NCI-H446 treated with DMSO at 0.1 percent for 48 hours (cell line): ENCODE data around the gene GALNS.
A peak's percentile ranks its signal among the peaks of the same experiment; 100 is the strongest.
"Not testable (repeated sequence)": the region's sequence is repeated elsewhere in the genome, so short reads cannot be mapped to it uniquely, and the experiment has no call there.

Experiments used
- DNase-seq: peaks from one replicate; lab custom pipeline; 2025; lab: John Stamatoyannopoulos, UW

The GALNS gene, protein sequence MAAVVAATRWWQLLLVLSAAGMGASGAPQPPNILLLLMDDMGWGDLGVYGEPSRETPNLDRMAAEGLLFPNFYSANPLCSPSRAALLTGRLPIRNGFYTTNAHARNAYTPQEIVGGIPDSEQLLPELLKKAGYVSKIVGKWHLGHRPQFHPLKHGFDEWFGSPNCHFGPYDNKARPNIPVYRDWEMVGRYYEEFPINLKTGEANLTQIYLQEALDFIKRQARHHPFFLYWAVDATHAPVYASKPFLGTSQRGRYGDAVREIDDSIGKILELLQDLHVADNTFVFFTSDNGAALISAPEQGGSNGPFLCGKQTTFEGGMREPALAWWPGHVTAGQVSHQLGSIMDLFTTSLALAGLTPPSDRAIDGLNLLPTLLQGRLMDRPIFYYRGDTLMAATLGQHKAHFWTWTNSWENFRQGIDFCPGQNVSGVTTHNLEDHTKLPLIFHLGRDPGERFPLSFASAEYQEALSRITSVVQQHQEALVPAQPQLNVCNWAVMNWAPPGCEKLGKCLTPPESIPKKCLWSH

DNA sequence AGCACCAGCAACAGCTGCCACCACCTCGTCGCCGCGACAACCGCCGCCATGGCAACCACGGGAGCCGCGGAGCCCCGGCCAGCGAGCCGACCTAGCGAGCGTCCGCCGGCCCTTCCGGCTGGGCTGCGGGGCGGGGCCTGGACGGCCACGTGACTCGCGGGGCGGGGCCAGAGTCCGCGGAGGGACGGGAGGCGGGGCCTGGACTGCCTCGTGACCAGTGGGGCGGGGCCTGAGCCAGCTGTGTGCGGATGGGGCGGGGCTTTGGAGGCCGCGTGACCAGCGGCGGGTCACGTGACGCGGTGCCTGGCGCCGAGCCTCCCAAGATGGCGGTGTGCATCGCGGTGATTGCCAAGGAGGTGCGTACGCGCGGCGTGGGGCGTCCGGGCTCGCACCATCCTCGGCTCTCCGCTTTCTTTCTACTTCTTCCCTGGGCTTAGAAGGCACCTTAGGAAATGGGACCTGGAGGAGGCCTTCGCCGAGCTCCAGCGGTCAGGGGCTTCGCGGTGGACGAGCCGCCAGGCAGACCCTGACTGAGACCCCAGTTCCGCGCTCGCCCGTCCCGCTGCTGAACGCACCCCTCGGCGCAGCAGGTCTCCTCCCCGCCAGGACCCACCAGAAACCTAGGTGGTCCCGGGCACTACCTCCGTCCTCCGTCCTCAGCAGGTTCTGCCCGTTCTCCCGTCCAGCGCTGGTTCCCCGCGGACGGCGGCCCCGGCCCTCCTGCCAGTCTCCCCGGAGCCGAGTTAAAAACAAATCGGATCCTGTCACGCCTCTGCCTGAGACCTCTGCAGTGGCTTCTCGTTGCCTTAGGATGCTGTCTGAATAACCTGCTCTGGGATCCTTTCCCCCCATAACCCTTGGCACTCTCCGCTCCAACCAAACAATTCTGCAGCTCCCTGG, at the start of gene GALNS, which contains the start of gene TRAPPC2L:
Gene GALNS (minus strand): TSS at position 120 of the 900 bp plus-strand sequence. CDS start 70 bp downstream, at position 50.
Gene TRAPPC2L (plus strand): TSS at position 300 of the 900 bp plus-strand sequence. CDS start 24 bp downstream, at position 324.
- peak; percentile 65 for DNase-seq

DNA sequence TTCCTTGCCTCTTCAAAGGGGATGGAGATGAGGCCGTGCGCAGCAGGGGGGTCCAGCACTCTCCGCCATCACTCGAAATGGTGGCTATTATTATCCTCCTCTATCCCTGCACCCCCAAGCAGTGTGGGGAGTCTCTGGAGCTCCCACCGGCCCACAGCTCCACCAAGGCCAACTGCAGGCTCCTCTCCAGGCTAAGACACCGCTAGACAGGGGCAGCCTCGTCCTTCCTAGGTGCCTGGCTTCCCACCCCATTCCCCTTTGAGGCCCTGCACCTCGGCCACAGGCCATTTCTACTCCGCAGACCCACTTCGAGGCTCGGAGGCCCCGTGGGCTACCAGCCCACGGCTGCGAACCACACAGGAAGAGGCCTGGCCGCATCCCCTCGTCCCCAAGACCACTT, 49.3 kb upstream of the GALNS start:
- DNase-seq = no peak

DNA sequence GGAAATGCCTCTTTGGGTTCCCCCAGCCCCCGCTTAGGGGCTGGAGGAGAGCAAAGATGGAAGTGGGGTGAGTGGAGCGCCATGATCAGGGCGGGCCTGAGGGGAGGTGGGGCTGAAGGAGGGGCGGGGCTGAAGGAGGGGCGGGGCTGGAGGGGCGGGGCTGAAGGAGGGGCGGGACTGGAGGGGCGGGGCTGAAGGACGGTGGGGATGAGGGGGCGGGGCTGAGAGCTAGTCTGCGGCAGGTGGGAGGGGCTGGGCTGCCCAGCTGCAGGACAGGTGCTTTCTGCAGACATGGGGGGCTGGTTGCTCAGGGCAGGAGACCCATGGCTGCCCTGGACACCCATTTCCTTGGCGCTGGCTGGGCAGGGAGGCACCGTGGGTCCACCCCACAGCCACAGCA, 48.8 kb upstream of the GALNS start:
- DNase-seq = no peak

DNA sequence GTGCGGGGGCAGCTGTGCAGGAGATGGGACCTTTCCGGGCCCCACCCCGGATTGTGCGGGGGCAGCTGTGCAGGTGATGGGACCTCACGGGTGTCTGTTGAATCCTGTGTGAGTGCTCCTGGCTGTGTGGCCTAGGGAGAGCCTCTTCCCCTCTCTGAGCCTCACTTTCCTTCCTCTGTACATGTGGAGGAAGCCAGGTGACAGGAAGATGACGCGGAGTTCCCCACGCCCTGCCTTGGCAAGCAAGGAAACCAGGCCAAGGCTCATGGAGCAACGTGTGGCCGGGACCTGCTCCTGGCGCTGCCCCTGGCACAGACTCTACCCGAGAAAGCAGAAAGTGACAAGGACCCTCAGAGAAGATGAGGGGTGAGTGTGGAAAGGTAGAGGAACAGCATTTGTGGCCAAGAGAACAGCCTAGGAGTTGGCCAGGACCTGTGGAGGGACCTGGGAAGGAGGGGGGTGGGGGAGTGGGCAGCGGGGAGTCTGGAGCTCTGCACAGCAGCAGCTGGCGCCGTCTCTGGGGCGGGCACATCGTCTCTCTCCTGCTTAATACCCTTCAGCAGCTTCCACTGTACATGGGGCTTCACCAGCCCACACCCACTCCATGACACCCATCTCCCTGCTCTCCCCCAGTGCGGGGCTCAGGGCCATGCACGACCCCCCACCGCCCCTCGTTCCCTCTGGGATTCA, 48.1 kb upstream of the GALNS start:
- no peak for DNase-seq

DNA sequence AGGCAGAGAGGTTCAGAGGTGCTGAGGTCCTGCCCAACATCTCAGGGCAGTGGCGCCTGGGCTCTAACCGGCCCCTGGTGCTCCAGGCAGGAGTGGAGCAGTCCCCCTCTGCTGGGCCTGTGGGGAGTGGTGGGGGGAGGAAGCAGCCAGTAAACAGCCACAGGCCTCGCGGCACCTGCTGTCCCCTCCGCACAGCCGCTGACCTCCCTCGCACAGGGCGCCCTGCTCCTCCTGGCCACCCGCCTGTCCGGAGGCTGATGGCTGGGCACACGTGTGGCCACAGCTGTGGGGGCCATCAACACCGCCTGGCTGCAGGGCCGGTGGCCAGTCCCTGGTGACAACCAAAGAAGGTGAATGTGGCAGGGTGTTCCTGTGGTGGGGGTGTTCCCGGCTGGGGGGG, 46.5 kb upstream of the GALNS start:
- DNase-seq = no peak

DNA sequence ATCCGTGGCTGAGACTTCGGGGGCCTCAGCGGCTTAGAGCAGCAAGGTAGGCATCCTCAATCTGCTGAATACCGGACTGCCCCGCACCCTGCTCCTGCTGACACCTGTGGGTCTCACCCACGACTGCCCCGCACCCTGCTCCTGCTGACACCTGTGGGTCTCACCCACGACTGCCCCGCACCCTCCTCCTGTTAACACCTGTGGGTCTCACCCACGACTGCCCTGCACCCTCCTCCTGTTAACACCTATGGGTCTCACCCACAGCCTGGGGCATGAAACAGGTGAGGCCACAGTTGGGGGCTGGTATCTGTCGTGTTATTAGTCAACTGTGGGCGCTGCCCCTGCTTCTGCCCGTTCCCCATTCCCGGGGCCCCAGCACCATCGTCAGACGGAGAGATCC, 46.0 kb upstream of the GALNS start:
- no peak for DNase-seq

DNA sequence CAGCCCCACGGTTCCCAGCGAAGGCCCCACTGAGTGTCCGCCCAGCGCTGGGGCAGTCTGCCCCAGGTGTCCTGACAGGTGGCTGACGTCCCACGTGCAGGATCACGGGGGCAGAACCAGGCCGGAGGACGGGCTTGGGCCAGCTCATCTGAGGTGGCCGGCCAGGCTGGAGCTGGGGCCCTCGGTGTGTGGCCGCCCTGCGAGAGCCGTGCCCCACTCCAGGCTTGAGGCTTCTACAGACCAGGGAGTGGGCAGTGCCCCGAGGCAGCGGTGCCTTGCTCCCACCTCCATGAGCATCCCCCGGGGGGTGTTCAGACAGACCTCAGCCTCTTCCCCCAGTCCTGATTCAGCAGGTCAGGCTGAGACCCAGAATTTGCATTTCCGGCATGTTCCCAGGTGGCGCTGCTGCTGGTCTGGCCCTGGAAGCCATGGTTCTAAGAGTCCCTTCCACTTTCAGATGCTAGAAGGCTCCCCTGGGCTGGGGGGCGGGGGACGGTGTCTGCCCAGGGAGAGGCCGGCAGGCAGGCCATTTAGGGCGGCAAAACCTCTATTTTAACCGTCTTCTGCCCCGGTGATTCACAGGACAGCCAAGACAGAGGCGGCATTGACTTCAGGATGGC, 45.1 kb upstream of the GALNS start:
- no peak for DNase-seq

DNA sequence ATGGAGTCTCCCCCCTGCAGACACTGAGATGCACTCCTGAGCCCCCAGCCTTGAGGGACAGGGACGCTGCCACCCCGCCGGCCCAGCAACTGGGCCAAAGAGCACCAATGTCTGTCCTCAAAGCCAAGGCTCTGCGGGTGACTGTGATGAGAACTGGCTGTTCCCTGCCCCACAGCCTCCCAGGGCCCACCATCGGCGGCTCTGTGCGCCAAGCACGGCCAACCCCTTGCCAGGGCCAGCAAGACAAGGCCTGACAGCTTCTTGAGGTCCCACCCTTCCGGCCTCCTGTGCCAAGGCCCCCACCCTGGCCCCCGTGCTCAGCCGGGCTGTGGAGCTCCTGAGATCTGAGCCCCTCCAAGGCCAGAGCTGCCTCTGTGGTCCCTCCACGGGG, 43.9 kb upstream of the GALNS start:
- no peak for DNase-seq

DNA sequence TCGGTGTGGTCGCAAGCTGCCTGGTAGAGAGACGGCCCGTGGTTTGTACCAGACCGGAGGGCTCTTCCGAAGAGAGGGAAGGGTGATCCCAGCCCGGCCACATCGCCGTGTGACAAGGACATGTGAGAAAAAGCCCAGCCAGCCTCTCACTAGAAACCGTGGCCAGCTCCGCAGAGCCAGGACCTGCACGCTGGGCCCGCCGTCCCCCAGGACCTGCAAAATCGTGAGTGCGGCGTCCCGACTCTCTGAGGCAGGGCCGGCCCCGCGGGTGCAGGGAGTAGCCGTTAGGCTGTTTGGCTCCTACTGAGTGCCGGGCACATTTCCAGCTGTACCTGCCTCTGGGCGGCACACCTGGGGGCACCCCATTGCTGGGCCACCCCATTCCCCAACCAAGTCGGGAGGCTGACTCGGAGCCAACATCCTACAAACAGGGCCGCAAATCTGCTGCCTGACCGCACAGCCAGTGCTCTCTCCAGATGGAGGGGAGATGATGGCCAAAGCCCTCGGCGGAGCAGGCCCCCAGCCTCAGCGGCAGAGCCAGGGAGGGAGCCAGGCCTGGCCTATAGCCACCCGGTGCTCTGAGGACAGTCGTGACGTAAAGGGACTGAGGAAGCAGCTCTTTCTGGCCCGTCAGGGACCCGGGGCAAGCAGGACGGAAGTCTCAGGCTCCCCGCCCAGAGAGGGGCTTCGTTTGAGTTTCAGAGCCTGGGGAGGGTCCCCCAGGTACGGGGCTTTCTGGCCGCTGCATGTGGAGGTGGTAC, 43.3 kb upstream of the GALNS start:
- no peak for DNase-seq

DNA sequence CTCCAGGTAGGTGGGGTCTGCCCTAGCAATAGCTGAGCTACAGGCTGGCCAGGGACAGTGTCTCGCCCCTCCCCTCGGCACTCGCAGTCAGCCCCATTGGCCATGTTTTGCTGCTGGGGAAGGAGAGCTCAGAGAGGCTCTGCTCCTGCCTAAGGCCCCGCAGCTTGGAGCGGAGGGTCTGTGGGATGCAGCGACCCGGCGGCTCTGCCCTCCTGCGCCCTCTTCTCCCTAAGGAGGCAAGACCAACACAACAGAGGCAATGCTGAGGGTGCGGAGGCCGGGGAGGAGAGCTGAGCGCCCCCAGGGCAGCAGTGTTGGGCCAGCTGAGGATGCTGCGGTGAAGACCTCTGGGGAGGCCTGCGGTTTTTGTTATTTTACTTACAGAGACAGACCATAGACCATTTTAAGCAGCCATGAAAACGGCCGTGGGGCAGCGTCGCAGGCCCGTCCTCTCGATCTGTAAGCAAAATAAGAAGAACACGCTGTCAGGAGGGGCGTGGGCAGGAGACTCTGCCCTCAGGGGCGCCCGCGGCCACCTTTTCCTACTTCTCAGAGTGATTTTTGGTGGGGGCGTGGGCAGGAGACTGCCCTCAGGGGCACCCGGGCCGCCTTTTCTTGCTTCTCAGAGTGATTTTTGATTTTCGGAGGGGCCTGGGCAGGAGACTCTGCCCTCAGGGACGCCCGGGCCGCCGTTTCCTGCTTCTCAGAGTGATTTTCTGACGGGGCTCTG, 41.1 kb upstream of the GALNS start:
- DNase-seq = no peak

DNA sequence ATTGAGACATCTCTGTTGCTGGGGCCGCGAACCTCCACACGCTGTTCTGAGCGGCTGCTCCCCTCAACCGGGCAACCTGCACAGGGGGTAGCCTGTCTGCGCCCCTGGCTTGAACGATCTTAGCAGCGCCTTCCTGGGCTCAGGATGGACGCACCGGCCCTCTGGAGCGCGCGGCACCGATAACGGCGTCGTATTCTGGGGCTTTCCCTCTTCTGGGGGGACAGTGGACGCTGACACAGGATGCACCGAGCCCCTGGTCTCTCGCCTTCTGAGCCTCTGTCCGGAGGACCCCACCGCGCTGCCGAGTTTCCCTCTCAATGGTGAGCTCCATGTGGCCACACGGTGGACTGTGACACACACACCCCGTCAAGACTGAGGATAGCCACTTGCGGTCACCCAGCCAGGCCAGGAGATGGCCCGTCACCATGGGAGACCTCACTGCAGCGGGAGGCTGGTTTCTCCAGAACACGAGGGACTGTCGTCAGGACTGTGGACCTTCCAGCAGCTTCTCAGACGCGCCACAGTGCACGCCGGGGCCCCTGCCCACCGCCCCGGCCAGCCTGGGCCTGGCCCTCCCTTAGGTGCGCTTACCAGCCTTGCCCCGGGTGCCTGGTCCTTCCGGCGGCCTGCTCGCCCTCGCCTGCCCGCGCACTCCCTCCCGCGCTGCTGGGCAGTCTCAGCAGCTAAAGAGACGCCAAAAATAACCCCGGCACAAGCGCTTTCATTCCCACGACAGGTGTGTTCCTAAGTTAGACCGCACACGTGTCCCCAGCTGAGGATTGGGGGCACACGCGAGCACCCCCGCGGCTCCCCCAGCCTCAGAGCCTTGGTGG, 39.7 kb upstream of the GALNS start:
- DNase-seq = no peak

DNA sequence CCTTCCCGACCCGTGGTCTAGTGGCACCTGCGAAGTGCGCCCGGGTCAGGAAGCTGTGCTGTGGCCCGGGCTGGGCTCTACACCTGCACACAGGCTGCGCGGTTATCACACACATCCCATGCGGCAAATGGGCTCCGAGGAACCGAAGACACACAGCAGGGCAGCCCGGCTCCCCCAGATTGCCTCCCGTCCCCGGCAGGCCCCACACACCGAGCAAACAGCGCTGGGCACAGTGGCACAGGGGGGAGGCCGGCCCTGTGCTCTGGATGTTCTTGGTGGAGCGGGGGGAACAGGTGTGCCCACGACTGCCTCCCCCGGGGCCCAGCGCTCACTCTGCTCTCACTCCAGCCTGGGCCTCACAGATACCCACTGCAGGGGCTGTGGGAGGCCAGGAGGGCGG, 38.6 kb upstream of the GALNS start:
- DNase-seq = no peak

DNA sequence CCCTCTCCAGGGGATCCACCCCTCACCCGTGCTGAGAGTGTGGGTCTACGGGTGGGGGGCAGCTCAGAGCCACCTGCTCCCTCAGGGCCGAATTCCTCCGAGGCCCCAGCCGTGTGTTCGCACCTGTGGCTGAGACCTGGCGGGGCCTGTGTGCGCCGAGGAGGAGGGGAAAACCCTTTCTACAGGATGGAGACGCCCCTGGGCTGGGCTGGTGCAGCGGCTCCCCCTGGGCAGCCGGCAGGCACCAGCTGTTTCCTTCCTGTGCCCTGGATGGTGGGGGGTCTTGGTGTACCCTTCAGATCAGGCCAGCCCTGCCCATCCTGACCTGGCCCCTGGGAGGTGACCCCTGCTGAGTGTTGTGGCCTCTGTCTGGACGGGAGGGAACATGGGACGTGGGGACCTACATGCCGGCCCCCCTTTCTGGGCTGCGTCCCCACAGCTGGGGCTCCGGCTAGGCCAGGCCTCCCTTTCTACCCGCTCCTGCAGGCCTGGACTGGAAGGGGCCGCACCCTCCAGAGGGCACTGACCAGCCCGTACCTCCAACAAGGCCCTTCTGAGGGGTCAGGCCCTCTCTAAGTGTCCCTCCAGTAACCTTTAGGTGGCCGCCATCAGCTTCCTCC, 38.0 kb upstream of the GALNS start:
- DNase-seq = no peak

DNA sequence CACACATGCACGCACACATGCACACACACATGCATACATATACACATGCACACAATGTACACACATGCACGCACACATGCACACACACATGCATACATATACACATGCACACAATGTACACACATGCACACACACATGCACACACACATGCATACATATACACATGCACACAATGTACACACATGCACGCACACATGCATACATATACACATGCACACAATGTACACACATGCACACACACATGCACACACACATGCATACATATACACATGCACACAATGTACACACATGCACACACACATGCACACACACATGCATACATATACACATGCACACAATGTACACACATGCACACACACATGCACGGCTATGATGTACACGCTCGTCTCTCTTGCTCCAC, 37.5 kb upstream of the GALNS start:
- DNase-seq = not testable (repeated sequence)

DNA sequence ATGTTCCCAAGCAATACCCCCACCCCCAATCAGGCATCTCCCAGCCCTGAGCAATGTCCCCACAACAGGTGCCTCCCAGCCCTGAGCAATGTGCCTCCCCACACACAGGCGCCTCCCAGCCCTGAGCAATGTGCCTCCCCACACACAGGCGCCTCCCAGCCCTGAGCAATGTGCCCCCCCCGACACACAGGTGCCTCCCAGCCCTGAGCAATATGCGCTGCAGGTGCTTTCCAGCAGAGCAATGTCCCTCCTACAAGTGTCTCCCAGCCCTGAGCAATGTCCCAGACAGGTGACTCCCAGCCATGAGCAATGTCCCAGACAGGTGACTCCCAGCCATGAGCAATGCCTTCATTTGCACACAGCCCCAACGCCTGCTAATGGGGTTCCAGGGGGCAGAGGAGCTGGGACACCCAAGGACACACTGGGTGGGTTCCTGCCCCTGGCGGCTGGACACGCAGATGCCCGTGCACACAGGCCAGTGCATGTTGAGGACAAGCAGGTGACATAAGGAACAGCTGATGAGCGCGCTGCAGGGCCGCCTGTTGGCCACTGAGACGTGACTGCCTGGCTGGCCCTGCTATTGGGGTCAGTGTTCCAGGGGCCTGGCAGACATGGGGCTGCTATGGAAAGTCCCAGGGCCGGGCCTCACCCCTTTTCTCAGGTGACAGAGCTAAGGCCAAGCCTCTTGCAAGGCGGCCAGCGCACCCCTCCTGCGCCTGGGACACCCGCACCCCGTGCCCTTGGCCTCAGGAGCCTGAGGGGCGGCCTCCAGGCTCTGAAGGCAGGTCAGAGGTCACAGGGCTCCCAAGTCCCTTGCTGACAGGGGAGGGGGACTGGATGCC, 36.6 kb upstream of the GALNS start:
- DNase-seq = no peak

DNA sequence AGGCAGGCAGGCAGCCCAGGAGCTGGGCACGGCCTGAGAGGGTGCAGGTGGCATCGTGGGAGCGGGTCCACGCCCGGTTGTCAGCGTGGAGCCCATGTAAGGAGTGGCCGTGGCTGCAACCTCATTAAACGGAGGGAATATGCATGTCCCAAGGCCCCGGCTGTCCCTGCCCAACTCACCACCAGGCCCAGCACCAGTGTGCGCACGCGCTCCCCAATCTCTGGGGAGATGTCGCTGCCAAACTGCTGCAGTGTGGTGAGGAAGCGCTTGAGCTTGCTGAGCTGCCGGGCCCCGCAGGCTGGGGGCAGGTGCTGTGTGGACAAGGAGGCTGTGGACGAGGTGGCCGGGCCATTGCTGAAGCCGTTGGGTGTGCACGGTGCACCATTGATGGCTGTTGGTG, 35.3 kb upstream of the GALNS start:
- DNase-seq = no peak

DNA sequence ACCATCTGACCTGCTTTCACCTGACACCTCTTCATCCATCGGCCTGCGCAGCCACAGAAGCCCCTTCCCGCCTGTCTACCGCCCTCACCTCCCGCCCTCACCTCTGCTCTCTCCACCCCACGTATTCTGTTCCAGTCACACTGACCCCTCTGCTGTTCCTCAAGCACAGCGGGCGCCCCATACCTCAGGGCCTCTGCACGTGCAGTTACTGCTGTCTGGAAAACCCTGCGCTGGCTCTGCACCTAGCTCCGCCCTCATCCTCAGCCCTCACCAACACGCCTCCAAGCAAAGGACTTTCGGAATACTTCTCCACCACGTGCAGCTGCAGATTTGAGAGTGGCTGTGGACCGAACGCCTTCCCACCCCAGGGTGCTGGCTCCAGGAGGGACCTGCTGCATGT, 34.3 kb upstream of the GALNS start:
- no peak for DNase-seq
